Transverse colon (tissue), 4 donors: ENCODE measurements around the gene HEATR9. TPM values are rescaled to one million over a fixed set of nuclear protein-coding genes. Genes with fewer than 3 reads are reported as not detected.
"Not testable (repeated sequence)": the region's sequence is repeated elsewhere in the genome, so short reads cannot be mapped to it uniquely, and the experiment has no call there.

Experiments used
- DNase-seq: peaks from one replicate; pipeline ENCODE4 v3.0.0-alpha.2; 2019
- H3K27ac ChIP-seq, 4 donors: fragments of 200-600 bp; sonication (generic); 2 replicates each; pipeline ENCODE4 v1.5.1; 2016 to 2018; ENCODE audit warnings: inconsistent platforms in 4 of 4
- H3K27me3 ChIP-seq: fragments of 200-600 bp; sonication (generic); 2 replicates; pipeline ENCODE4 v1.5.1; 2017; ENCODE audit warnings: inconsistent platforms
- H3K36me3 ChIP-seq, 4 donors: fragments of 200-600 bp; sonication (generic); 2 replicates each; pipeline ENCODE4 v1.5.1; 2017 to 2019; ENCODE audit warnings: inconsistent platforms in 4 of 4
- H3K4me1 ChIP-seq, 4 donors: fragments of 200-600 bp; sonication (generic); 2 replicates each; pipeline ENCODE4 v1.5.1; 2017 to 2020; ENCODE audit warnings: inconsistent platforms in 4 of 4
- H3K4me3 ChIP-seq, 4 donors: fragments of 200-600 bp; sonication (generic); 1 replicate in 1 of 4; 2 replicates in 3 of 4; pipeline versions ENCODE4 v1.5.1 to v1.6.1; 2017 to 2019; ENCODE audit warnings: inconsistent platforms in 4 of 4
- H3K9me3 ChIP-seq, 2 donors: fragments of 200-600 bp; sonication (generic); 2 replicates each; pipeline ENCODE4 v1.5.1; 2017 to 2019; ENCODE audit warnings: inconsistent platforms in 2 of 2
- EP300 ChIP-seq: sonication (generic); formaldehyde crosslinking; IDR thresholded peaks from one replicate; pipeline ENCODE4 v1.6.1; 2017; ENCODE audit warnings: antibody characterized with exemption, low read depth
- POLR2A ChIP-seq: fragments of 450-650 bp; IDR thresholded peaks from one replicate; pipeline ENCODE4 v1.6.1; 2016; ENCODE audit warnings: antibody characterized with exemption, mild to moderate bottlenecking, moderate library complexity
- POLR2AphosphoS5 ChIP-seq, 3 donors: sonication (generic); formaldehyde crosslinking; IDR thresholded peaks; one replicate each; pipeline ENCODE4 v1.6.1; 2016; ENCODE audit warnings: antibody characterized with exemption in 3 of 3
- WGBS, 2 donors: methylation state at CpG; one replicate each; pipeline ENCODE4 v1.1.5; 2018; ENCODE audit warnings: low coverage in 1 of 2; 5-methylcytosine and 5-hydroxymethylcytosine counted together
- in situ Hi-C, 4 donors: fragments of 200-750 bp; cut with MboI; loops; one replicate each; pipeline versions ENCODE4 v1.15.0 to v1.15.1; 2017; ENCODE audit warnings: low sequenced_read_pairs in 3 of 4, low pct_ligation_motif_present in 1 of 4, low pct_unique_long_range_greater_than_20kb in 1 of 4
- intact Hi-C: fragments of 100-400 bp; cut with DNase I; formaldehyde crosslinking; loops from one replicate; pipeline ENCODE4 v1.15.1; 2023; ENCODE audit warnings: low total_unique reads
- total RNA-seq, 4 donors: library from RNA; depleted of rRNA; stranded (reverse); fragments of >200 nt; gene quantifications; one replicate each; pipeline ENCODE4 v1.1.0, GENCODE V29; 2016
- TF ChIP-seq, protein P1 (sequence below), 5 experiments: fragments of 200-600 bp in 3 of 5; fragments of 450-650 bp in 2 of 5; sonication (generic) in 3 of 5; IDR thresholded peaks; 1 replicate in 2 of 5; 2 replicates in 3 of 5; pipeline ENCODE4 v1.5.1; 2016 to 2017; ENCODE audit warnings: antibody characterized with exemption in 5 of 5, inconsistent platforms in 3 of 5, mild to moderate bottlenecking in 2 of 5, moderate library complexity in 1 of 5

HEATR9 gene
- total RNA-seq, 4 donors from 2014 or later, result not detected

DNA sequence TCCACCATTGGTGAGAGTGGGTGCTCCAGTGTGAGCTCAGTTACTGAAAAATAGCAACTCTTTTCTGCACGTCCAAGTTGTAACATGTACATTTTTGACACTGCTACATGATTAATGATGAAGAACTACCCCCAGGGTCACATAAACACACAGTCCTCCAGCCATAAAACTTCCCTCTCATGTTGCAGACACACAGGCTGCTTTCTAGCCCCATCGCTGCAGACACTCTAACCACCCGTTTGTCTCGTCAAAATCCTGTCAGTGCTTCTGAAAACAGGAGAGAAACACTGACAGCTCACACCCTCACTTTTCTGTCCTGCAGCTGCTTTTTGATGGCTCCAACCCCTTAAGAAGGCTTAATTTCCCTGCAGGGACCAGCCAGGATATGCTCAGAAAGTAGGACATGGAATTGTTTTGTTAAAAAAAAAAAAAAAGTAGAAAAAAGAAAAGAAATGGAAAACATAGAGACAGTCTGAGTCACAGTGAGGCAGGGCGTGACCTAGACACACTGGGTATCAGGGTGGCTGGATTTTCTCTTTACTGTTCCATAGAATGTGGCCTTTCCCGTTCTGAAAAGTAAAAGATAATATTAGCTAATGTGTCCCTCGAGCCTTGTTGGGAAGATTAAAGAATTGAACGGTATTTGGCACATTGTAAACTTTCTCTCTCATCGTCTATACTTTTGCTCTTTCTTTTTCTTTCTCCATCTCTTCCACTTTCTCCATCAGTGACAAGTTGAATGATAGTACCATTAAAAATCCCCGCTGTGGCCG lies 32.2 kb upstream of the HEATR9 start:
- in situ Hi-C loops, result no loop called here
- WGBS, 2 donors, result 59 to 69% methylated on average over 10 to 11 of the region's 11 CpGs
- Histone ChIP-seq H3K4me1 (no peaks in the 10 kb centered on the region), H3K36me3 (no peaks in the 10 kb centered on the region), H3K4me3 (no peak overlapping the region), H3K27me3 (no peaks in the 10 kb centered on the region), H3K9me3 (no peaks in the 10 kb centered on the region), H3K27ac (no peak overlapping the region)
- TF ChIP-seq EP300 (no peak), POLR2AphosphoS5 (IDR thresholded peaks at IDR 0.05) (no peak), POLR2A (no peak)
- TF ChIP-seq, protein P1, sequence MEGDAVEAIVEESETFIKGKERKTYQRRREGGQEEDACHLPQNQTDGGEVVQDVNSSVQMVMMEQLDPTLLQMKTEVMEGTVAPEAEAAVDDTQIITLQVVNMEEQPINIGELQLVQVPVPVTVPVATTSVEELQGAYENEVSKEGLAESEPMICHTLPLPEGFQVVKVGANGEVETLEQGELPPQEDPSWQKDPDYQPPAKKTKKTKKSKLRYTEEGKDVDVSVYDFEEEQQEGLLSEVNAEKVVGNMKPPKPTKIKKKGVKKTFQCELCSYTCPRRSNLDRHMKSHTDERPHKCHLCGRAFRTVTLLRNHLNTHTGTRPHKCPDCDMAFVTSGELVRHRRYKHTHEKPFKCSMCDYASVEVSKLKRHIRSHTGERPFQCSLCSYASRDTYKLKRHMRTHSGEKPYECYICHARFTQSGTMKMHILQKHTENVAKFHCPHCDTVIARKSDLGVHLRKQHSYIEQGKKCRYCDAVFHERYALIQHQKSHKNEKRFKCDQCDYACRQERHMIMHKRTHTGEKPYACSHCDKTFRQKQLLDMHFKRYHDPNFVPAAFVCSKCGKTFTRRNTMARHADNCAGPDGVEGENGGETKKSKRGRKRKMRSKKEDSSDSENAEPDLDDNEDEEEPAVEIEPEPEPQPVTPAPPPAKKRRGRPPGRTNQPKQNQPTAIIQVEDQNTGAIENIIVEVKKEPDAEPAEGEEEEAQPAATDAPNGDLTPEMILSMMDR (IDR thresholded peaks at IDR 0.05), result no peak
- DNase-seq, result no peak
- intact Hi-C loops, result no loop called here

DNA sequence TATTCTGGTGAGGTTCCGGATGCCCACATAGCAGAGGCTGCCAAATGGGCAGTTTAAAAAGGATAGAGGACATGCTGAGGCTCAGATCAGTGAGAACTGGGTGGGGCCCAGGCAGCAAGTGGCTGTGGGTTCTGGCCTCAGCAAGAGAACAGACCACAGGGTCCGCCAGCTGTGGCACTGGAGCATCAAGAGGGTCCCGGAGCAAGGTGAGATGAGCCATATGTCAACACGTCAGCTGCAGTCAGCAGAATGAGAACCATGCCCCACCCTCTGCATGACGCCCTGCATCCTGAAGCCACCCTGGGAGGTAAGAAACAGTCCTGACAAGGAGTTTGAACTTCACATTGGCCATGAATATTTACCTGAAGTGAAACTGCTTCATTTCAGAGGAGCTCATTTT lies 31.6 kb upstream of the HEATR9 start:
- in situ Hi-C loops (no loop called here), intact Hi-C loops (no loop called here)
- no peak for TF ChIP-seq POLR2A
- TF ChIP-seq, protein P1 (IDR thresholded peaks at IDR 0.05), result no peak
- TF ChIP-seq POLR2AphosphoS5 (IDR thresholded peaks at IDR 0.05), result no peak
- H3K4me1 ChIP-seq, result no peaks in the 10 kb centered on the region
- no peaks in the 10 kb centered on the region for H3K27me3 ChIP-seq
- DNase-seq, result no peak
- no peak overlapping the region for H3K4me3 ChIP-seq
- no peak overlapping the region for H3K27ac ChIP-seq
- 60 to 79% methylated on average over 1 to 5 of the region's 5 CpGs for WGBS, 2 donors
- no peaks in the 10 kb centered on the region for H3K36me3 ChIP-seq
- no peaks in the 10 kb centered on the region for H3K9me3 ChIP-seq

- H3K27ac ChIP-seq, result no peak overlapping the region
- 49 to 56% methylated on average over 2 to 6 of the region's 6 CpGs for WGBS, 2 donors
- DNase-seq, result peak; percentile 40
- intact Hi-C loops (no loop called here), in situ Hi-C loops (no loop called here)
- H3K4me1 ChIP-seq, result no peaks in the 10 kb centered on the region
- TF ChIP-seq POLR2A, result no peak
- H3K4me3 ChIP-seq, result no peak overlapping the region
- no peaks in the 10 kb centered on the region for H3K27me3 ChIP-seq
- no peaks in the 10 kb centered on the region for H3K9me3 ChIP-seq
- H3K36me3 ChIP-seq, result no peaks in the 10 kb centered on the region
Measured at GRCh38 chr17:35898283-35899070, 29.8 kb upstream of the HEATR9 start.

DNA sequence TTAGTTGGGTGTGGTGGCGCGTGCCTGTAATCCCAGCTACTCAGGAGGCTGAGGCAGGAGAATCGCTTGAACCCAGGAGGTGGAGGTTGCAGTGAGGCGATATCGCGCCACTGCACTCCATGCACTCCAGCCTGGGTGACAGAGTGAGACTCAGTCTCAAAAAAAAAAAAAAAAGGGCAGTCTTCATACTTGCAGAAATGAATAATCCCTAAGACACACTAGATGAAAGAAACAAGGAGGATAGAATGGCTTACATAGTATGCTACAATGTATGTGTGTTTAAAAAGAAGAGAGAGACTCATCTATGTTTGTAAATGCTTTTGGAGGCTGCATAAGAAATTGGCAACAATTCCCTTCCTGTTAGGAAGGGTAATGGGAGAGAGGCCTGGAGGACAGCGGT lies 29.1 kb upstream of the HEATR9 start:
- H3K27me3 ChIP-seq, H3K27ac ChIP-seq, H3K36me3 ChIP-seq, in situ Hi-C loops, intact Hi-C loops, DNase-seq, H3K4me3 ChIP-seq, H3K9me3 ChIP-seq, H3K4me1 ChIP-seq: not testable (repeated sequence)
- 97 to 100% methylated on average over 3 to 7 of the region's 7 CpGs for WGBS, 2 donors

- intact Hi-C loops (no loop called here), in situ Hi-C loops (no loop called here)
- peak; percentile 17 for DNase-seq
- TF ChIP-seq POLR2A (no peak), EP300 (no peak), POLR2AphosphoS5 (IDR thresholded peaks at IDR 0.05) (no peak)
- TF ChIP-seq, protein P1 (IDR thresholded peaks at IDR 0.05), result no peak
- H3K4me3 ChIP-seq, result no peak overlapping the region
- H3K36me3 ChIP-seq, result no peaks in the 10 kb centered on the region
- no peaks in the 10 kb centered on the region for H3K4me1 ChIP-seq
- 65 to 74% methylated on average over 7 to 14 of the region's 14 CpGs for WGBS, 2 donors
- no peaks in the 10 kb centered on the region for H3K9me3 ChIP-seq
- no peaks in the 10 kb centered on the region for H3K27me3 ChIP-seq
- H3K27ac ChIP-seq, result no peak overlapping the region
Measured at GRCh38 chr17:35895636-35896587, 27.2 kb upstream of the HEATR9 start.
